GM23338 (cell line): ENCODE results near the gene CUEDC2. TPM values are rescaled to one million over a fixed set of nuclear protein-coding genes. Genes with fewer than 3 reads are reported as not detected.

Source experiments
- ATAC-seq: fragments of 200-7000 bp; cut with Tn5 transposase; 3 replicates; pipeline ENCODE4 v1.9.1; 2020
- DNase-seq: peaks from one replicate; pipeline ENCODE4 v3.0.0-alpha.2; 2015; ENCODE audit warnings: low spot score
- H2AFZ ChIP-seq: fragments of 200-600 bp; sonication (generic); 2 replicates; pipeline ENCODE4 v1.8.0; 2016; ENCODE audit warnings: antibody characterized with exemption, mild to moderate bottlenecking, moderate library complexity
- H3F3A ChIP-seq: fragments of 200-600 bp; sonication (generic); replicated peaks from 2 replicates; pipeline ENCODE4 v1.8.0; 2017; ENCODE audit warnings: antibody characterized with exemption, mixed run types, low read depth
- H3K27ac ChIP-seq: fragments of 200-600 bp; sonication (generic); 2 replicates; pipeline ENCODE4 v1.6.1; 2016; ENCODE audit warnings: low read depth
- H3K27me3 ChIP-seq: fragments of 200-600 bp; sonication (generic); 2 replicates; pipeline ENCODE4 v1.8.0; 2016; ENCODE audit warnings: mild to moderate bottlenecking, mixed run types, moderate library complexity; ENCODE audit not compliant: insufficient read depth
- H3K36me3 ChIP-seq: fragments of 200-600 bp; sonication (generic); 2 replicates; pipeline ENCODE4 v1.8.0; 2016; ENCODE audit warnings: mild to moderate bottlenecking; ENCODE audit not compliant: insufficient read depth
- H3K4me1 ChIP-seq: fragments of 200-600 bp; sonication (generic); 2 replicates; pipeline ENCODE4 v1.8.0; 2016; ENCODE audit warnings: mild to moderate bottlenecking, moderate library complexity; ENCODE audit not compliant: insufficient read depth
- H3K4me2 ChIP-seq: fragments of 200-600 bp; sonication (generic); 2 replicates; pipeline ENCODE4 v1.7.1; 2017; ENCODE audit warnings: mixed run types
- H3K4me3 ChIP-seq: fragments of 200-600 bp; sonication (generic); 2 replicates; pipeline ENCODE4 v1.6.1; 2016; ENCODE audit warnings: mixed run types
- H3K79me2 ChIP-seq: fragments of 200-600 bp; sonication (generic); replicated peaks from 2 replicates; pipeline ENCODE4 v1.8.0; 2017; ENCODE audit warnings: mild to moderate bottlenecking; ENCODE audit not compliant: insufficient read depth
- H3K9me2 ChIP-seq: fragments of 200-600 bp; sonication (generic); 2 replicates; pipeline ENCODE4 v1.8.0; 2017; ENCODE audit not compliant: insufficient read depth
- H4K20me1 ChIP-seq: fragments of 200-600 bp; sonication (generic); replicated peaks from 2 replicates; pipeline ENCODE4 v1.8.0; 2017; ENCODE audit warnings: mild to moderate bottlenecking; ENCODE audit not compliant: insufficient read depth
- H3K27ac Mint-ChIP-seq: 2 replicates; pipeline ENCODE4 v1.8.0; 2020; ENCODE audit warnings: inconsistent platforms, mild to moderate bottlenecking, moderate library complexity, mixed read lengths
- H3K27me3 Mint-ChIP-seq: 3 replicates; pipeline ENCODE4 v1.8.0; 2022; ENCODE audit warnings: low read depth, mild to moderate bottlenecking, moderate library complexity, mixed read lengths, inconsistent platforms; ENCODE audit not compliant: insufficient read depth, poor library complexity
- H3K36me3 Mint-ChIP-seq: 3 replicates; pipeline ENCODE4 v1.8.0; 2021; ENCODE audit warnings: low read depth, mild to moderate bottlenecking, inconsistent platforms, moderate library complexity, mixed read lengths
- H3K4me1 Mint-ChIP-seq: 3 replicates; pipeline ENCODE4 v1.8.0; 2020; ENCODE audit warnings: mild to moderate bottlenecking, inconsistent platforms, mixed read lengths
- H3K4me3 Mint-ChIP-seq: 3 replicates; pipeline ENCODE4 v1.8.0; 2021; ENCODE audit warnings: moderate library complexity, mild to moderate bottlenecking, inconsistent platforms, mixed read lengths
- H3K9me3 Mint-ChIP-seq: 3 replicates; pipeline ENCODE4 v1.8.0; 2020; ENCODE audit warnings: moderate library complexity, mild to moderate bottlenecking, inconsistent platforms, mixed read lengths
- CREB1 ChIP-seq: fragments of 250-450 bp; sonication (Bioruptor Pico); IDR thresholded peaks from 2 replicates; pipeline ENCODE4 v1.5.0; 2020; ENCODE audit warnings: low read depth, mild to moderate bottlenecking, moderate library complexity
- JUNB ChIP-seq: IDR thresholded peaks from one replicate; pipeline ENCODE4 v1.6.1; 2016; ENCODE audit warnings: antibody characterized with exemption; ENCODE audit not compliant: unreplicated experiment
- ZNF331 ChIP-seq: fragments of 250-450 bp; sonication (Bioruptor Pico); IDR thresholded peaks from 2 replicates; pipeline ENCODE4 v1.5.0; 2020; ENCODE audit warnings: low read depth, mild to moderate bottlenecking, moderate library complexity
- ZNF462 ChIP-seq: fragments of 250-450 bp; sonication (Bioruptor Pico); IDR thresholded peaks from 2 replicates; pipeline ENCODE4 v1.5.0; 2020; ENCODE audit warnings: mild to moderate bottlenecking, moderate library complexity
- polyA plus RNA-seq: library from polyadenylated mRNA; unstranded; fragments of >200 nt; fragmentation: Nextera tagmentation; extraction: Ambion mirVana; gene quantifications from 2 replicates; pipeline ENCODE4 v1.2.1, GENCODE V29; 2016
- total RNA-seq: library from RNA; depleted of rRNA; stranded (reverse); fragments of >200 nt; shearing (Covaris generic); gene quantifications from 2 replicates; pipeline ENCODE4 v1.2.3, GENCODE V29; 2014
- TF ChIP-seq, protein P1 (sequence below): IDR thresholded peaks from one replicate; pipeline ENCODE4 v1.6.1; 2018; ENCODE audit warnings: antibody characterized with exemption; ENCODE audit not compliant: unreplicated experiment

CUEDC2 gene
- total and polyA plus RNA-seq, 2 experiments from 2014 or later: 39.2 to 47.3 TPM

DNA sequence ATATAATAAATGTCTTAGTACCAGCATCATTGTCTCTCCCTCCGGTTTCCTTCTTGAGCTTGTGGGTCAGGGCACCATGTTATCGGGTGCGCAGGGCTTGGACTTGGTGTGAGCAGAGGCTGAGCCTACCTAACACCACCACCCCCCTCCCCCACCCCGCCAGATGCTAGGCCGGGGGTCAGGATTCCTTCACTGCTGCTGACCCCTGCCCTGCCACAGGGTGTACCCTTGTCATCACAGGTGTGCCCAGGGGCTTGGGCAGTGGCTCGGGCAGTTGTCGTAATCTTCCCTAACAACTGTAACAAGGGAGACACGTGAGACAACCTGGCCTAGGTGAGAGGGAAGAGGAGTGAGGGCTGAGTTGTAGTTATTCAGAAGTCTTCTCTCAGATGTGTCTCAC, 49.5 kb downstream of the CUEDC2 start:
- ATAC-seq: no peak
- Histone ChIP-seq H3K4me3 (no peak overlapping the region), H3K4me1 (no peaks in the 10 kb centered on the region), H3K4me2 (no peak overlapping the region), H3K36me3 (peaks cover 3% of the 10 kb centered on the region; the same call in 1 of the 2 replicates), H3K9me2 (no peaks in the 10 kb centered on the region), H3K79me2 (no peaks in the 10 kb centered on the region), H4K20me1 (no peaks in the 10 kb centered on the region; the same call in 1 of the 2 replicates), H3K27me3 (no peaks in the 10 kb centered on the region), H3F3A (no peaks in the 10 kb centered on the region), H3K27ac (no peak overlapping the region), H2AFZ (no peak overlapping the region)
- Mint-ChIP-seq H3K9me3 (no peaks in the 10 kb centered on the region), H3K4me3 (no peak overlapping the region), H3K36me3 (peaks cover 11% of the 10 kb centered on the region; the same call in 2 of the 3 replicates), H3K27ac (no peak overlapping the region), H3K4me1 (no peaks in the 10 kb centered on the region), H3K27me3 (peaks cover 11% of the 10 kb centered on the region)
- TF ChIP-seq ZNF462 (CRISPR knock-in tag): no peak
- TF ChIP-seq CREB1 (CRISPR knock-in tag): no peak
- TF ChIP-seq JUNB: no peak
- TF ChIP-seq ZNF331 (CRISPR knock-in tag): no peak
- TF ChIP-seq, protein P1, sequence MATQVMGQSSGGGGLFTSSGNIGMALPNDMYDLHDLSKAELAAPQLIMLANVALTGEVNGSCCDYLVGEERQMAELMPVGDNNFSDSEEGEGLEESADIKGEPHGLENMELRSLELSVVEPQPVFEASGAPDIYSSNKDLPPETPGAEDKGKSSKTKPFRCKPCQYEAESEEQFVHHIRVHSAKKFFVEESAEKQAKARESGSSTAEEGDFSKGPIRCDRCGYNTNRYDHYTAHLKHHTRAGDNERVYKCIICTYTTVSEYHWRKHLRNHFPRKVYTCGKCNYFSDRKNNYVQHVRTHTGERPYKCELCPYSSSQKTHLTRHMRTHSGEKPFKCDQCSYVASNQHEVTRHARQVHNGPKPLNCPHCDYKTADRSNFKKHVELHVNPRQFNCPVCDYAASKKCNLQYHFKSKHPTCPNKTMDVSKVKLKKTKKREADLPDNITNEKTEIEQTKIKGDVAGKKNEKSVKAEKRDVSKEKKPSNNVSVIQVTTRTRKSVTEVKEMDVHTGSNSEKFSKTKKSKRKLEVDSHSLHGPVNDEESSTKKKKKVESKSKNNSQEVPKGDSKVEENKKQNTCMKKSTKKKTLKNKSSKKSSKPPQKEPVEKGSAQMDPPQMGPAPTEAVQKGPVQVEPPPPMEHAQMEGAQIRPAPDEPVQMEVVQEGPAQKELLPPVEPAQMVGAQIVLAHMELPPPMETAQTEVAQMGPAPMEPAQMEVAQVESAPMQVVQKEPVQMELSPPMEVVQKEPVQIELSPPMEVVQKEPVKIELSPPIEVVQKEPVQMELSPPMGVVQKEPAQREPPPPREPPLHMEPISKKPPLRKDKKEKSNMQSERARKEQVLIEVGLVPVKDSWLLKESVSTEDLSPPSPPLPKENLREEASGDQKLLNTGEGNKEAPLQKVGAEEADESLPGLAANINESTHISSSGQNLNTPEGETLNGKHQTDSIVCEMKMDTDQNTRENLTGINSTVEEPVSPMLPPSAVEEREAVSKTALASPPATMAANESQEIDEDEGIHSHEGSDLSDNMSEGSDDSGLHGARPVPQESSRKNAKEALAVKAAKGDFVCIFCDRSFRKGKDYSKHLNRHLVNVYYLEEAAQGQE: no peak
- no peak for DNase-seq
